PFSK-1 (cell line): ENCODE data around the gene UQCR10.

Experiments
- POLR2AphosphoS5 ChIP-seq: IDR thresholded peaks from 2 replicates; pipeline ENCODE4 v1.6.1; 2012; ENCODE audit warnings: low read depth, mild to moderate bottlenecking, control low read depth, low read length, moderate library complexity
- SIN3A ChIP-seq: IDR thresholded peaks from 2 replicates; pipeline ENCODE4 v1.6.1; 2012; ENCODE audit warnings: mild to moderate bottlenecking, low read length, moderate library complexity, borderline replicate concordance; ENCODE audit not compliant: insufficient read depth
- TF ChIP-seq, protein P1 (sequence below), 2 experiments: IDR thresholded peaks; 2 replicates each; pipeline versions ENCODE4 v1.6.1 to v1.8.0; 2011 to 2012; ENCODE audit warnings: low read depth in 2 of 2, low read length in 2 of 2, control low read depth in 1 of 2, inconsistent platforms in 1 of 2, mild to moderate bottlenecking in 1 of 2, moderate library complexity in 1 of 2; ENCODE audit not compliant: insufficient read depth in 1 of 2

DNA sequence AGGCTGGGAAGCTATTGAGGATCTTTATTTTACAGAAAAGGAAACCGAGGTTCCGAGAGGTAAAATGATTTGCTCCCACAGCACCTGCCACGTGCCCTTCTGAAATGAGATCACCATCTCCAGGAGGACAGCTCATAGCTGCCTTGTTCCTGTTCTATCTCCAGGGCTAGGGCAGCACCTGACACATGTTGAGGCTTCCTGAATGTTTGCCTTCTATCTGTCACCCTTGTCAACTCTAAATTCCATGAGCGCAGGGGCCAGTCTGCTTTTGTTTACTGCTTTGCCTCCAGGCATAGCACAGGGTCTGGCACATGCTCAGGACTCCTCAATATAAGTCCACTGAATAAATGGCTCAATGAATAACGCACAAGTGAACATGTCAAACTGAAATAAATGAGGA lies 46.8 kb downstream of the UQCR10 start:
- TF ChIP-seq, protein P1, sequence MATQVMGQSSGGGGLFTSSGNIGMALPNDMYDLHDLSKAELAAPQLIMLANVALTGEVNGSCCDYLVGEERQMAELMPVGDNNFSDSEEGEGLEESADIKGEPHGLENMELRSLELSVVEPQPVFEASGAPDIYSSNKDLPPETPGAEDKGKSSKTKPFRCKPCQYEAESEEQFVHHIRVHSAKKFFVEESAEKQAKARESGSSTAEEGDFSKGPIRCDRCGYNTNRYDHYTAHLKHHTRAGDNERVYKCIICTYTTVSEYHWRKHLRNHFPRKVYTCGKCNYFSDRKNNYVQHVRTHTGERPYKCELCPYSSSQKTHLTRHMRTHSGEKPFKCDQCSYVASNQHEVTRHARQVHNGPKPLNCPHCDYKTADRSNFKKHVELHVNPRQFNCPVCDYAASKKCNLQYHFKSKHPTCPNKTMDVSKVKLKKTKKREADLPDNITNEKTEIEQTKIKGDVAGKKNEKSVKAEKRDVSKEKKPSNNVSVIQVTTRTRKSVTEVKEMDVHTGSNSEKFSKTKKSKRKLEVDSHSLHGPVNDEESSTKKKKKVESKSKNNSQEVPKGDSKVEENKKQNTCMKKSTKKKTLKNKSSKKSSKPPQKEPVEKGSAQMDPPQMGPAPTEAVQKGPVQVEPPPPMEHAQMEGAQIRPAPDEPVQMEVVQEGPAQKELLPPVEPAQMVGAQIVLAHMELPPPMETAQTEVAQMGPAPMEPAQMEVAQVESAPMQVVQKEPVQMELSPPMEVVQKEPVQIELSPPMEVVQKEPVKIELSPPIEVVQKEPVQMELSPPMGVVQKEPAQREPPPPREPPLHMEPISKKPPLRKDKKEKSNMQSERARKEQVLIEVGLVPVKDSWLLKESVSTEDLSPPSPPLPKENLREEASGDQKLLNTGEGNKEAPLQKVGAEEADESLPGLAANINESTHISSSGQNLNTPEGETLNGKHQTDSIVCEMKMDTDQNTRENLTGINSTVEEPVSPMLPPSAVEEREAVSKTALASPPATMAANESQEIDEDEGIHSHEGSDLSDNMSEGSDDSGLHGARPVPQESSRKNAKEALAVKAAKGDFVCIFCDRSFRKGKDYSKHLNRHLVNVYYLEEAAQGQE (IDR thresholded peaks at IDR 0.05; ENCODE audit: insufficient read depth in 1 of 2, low read depth in 2 of 2, low read length in 2 of 2), result no peak
- TF ChIP-seq SIN3A (no peak), POLR2AphosphoS5 (no peak)
